Duodenal mucosa (tissue), 2 donors: ENCODE measurements around the gene TNRC6B.
A peak's percentile ranks its signal among the peaks of the same experiment; 100 is the strongest.

Experiments used
- H3K27ac ChIP-seq: one replicate; pipeline ENCODE4 v1.7.0; 2013; ENCODE audit warnings: low read depth, low read length
- H3K27me3 ChIP-seq, 2 donors: one replicate each; pipeline ENCODE4 v1.7.0; 2013; ENCODE audit warnings: low read length in 2 of 2, control low read depth in 1 of 2; ENCODE audit not compliant: insufficient read depth in 2 of 2, control insufficient read depth in 1 of 2
- H3K36me3 ChIP-seq, 2 donors: one replicate each; pipeline ENCODE4 v1.7.0; 2013; ENCODE audit warnings: low read length in 2 of 2, control low read depth in 1 of 2; ENCODE audit not compliant: insufficient read depth in 2 of 2, control insufficient read depth in 1 of 2
- H3K4me1 ChIP-seq, 2 donors: one replicate each; pipeline ENCODE4 v1.7.0; 2013; ENCODE audit warnings: low read length in 2 of 2, control low read depth in 1 of 2; ENCODE audit not compliant: insufficient read depth in 2 of 2, control insufficient read depth in 1 of 2
- H3K4me3 ChIP-seq, 2 donors: one replicate each; pipeline ENCODE4 v1.7.0; 2013; ENCODE audit warnings: low read length in 2 of 2, low read depth in 1 of 2
- H3K9ac ChIP-seq, 2 donors: one replicate each; pipeline ENCODE4 v1.7.0; 2013; ENCODE audit warnings: low read length in 2 of 2, low read depth in 1 of 2
- H3K9me3 ChIP-seq, 2 donors: one replicate each; pipeline ENCODE4 v1.7.0; 2013; ENCODE audit warnings: low read length in 2 of 2, control low read depth in 1 of 2; ENCODE audit not compliant: control insufficient read depth in 1 of 2

The TNRC6B gene

DNA sequence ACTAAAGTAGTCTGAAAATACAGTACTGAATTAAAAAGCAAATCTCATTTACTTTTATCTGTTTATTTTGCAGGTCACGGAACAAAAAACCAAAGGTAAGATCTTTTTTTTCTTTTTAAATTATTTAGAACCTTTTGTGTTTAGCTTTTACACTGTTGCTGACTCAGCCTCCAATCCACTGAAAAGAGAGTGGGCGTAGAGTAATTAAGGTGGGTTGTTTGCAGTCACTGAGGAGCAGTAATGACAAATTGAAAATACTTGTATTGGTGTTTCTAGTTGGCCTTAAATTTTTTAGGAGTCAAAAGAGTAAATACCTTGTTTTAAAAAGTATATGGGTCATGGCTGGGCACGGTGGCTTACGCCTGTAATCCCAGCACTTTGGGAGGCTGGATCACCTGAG, 73.4 kb downstream of the TNRC6B start:
- Histone ChIP-seq H3K9me3 (no peaks in the 10 kb centered on the region), H3K27ac (no peak overlapping the region), H3K4me1 (no peaks in the 10 kb centered on the region), H3K27me3 (no peaks in the 10 kb centered on the region), H3K36me3 (peaks cover 3 to 12% of the 10 kb centered on the region in 2 donors), H3K4me3 (no peak overlapping the region), H3K9ac (no peak overlapping the region)

GRCh38 chr22:40252146-40252545, 74.4 kb downstream of the TNRC6B start:
- Histone ChIP-seq H3K36me3 (peaks cover 3 to 6% of the 10 kb centered on the region in 2 donors), H3K4me3 (no peak overlapping the region), H3K4me1 (no peaks in the 10 kb centered on the region), H3K27me3 (no peaks in the 10 kb centered on the region), H3K9me3 (no peaks in the 10 kb centered on the region), H3K27ac (no peak overlapping the region), H3K9ac (no peak overlapping the region)

DNA sequence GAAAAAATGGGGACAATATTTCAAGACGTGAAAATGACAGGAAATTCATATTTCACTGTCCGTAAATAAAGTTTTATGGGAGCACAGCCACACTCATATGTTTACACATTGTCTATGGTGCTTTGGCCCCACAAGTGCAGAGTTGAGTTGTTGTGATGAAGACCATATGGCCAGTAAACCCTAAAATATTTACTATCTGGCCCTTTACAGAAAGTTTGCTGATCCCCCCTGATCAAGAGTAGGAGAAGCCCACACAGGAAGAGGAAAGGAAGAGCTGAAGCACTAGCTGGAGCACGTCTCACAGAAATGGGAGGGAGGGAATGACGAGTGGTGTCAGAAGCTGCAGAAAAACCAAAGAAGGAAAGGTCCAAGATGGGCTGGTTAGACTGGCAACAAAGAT, 78.8 kb downstream of the TNRC6B start:
- Histone ChIP-seq H3K4me3 (no peak overlapping the region), H3K9me3 (no peaks in the 10 kb centered on the region), H3K36me3 (peaks cover 3 to 10% of the 10 kb centered on the region in 2 donors), H3K27ac (no peak overlapping the region), H3K4me1 (peaks cover 17 to 19% of the 10 kb centered on the region in 2 donors), H3K9ac (no peak overlapping the region), H3K27me3 (no peaks in the 10 kb centered on the region)

GRCh38 chr22:40258017-40258416, 80.3 kb downstream of the TNRC6B start:
- Histone ChIP-seq H3K36me3 (peaks cover 6 to 15% of the 10 kb centered on the region in 2 donors), H3K27ac (peak overlapping the region; percentile 52), H3K4me1 (peaks cover 17 to 19% of the 10 kb centered on the region in 2 donors), H3K4me3 (peak overlapping the region in 1 of 2 donors; percentile 32), H3K27me3 (no peaks in the 10 kb centered on the region), H3K9me3 (no peaks in the 10 kb centered on the region), H3K9ac (no peak overlapping the region)

GRCh38 chr22:40258501-40258915, 80.8 kb downstream of the TNRC6B start:
- no peaks in the 10 kb centered on the region for H3K9me3 ChIP-seq
- no peaks in the 10 kb centered on the region for H3K27me3 ChIP-seq
- H3K4me1 ChIP-seq: peaks cover 17 to 19% of the 10 kb centered on the region in 2 donors
- peak overlapping the region; percentile 52 for H3K27ac ChIP-seq
- H3K4me3 ChIP-seq: peak overlapping the region in 1 of 2 donors; percentile 32
- no peak overlapping the region for H3K9ac ChIP-seq
- peaks cover 6 to 19% of the 10 kb centered on the region in 2 donors for H3K36me3 ChIP-seq

DNA sequence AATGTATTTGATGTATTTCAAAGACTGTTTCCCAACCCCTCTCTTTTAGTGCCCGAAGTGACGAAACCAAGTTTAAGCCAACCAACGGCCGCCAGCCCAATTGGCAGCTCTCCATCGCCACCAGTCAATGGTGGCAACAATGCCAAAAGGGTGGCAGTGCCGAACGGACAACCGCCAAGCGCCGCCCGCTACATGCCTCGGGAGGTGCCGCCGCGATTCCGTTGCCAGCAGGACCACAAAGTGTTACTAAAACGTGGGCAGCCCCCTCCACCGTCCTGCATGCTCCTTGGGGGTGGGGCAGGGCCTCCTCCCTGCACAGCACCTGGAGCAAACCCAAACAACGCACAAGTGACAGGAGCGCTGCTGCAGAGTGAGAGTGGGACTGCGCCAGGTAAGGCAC, 84.1 kb downstream of the TNRC6B start:
- Histone ChIP-seq H3K27ac (no peak overlapping the region), H3K9ac (no peak overlapping the region), H3K4me1 (peaks cover 23 to 24% of the 10 kb centered on the region in 2 donors), H3K9me3 (no peaks in the 10 kb centered on the region), H3K4me3 (no peak overlapping the region), H3K27me3 (no peaks in the 10 kb centered on the region), H3K36me3 (peaks cover 23 to 42% of the 10 kb centered on the region in 2 donors)

DNA sequence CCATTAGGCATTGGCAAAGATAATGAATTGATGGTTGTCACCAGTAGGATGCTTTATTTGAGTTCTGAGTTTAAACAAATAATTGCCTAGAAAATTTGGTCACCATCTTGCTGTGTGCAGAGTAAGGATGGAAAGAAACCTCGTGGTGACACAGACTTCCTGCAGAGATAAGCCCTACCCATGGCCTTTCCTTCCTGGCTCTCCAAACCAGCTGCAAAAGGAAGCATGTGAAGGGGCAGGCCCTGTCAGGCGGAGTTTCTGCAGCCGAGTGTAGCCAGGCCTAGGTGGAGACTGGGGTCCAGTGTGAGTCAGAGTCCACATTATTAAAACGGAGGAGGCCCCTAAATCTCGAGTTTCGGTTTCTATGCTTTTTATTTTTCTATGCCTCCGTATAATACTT, 85.5 kb downstream of the TNRC6B start:
- Histone ChIP-seq H3K27ac (no peak overlapping the region), H3K36me3 (peaks cover 26 to 47% of the 10 kb centered on the region in 2 donors), H3K9ac (no peak overlapping the region), H3K9me3 (no peaks in the 10 kb centered on the region), H3K4me1 (peaks cover 20 to 22% of the 10 kb centered on the region in 2 donors), H3K4me3 (no peak overlapping the region), H3K27me3 (no peaks in the 10 kb centered on the region)

GRCh38 chr22:40265783-40266182, 88.1 kb downstream of the TNRC6B start:
- Histone ChIP-seq H3K36me3 (peaks cover 26 to 47% of the 10 kb centered on the region in 2 donors), H3K27me3 (no peaks in the 10 kb centered on the region), H3K4me1 (peaks cover 5 to 8% of the 10 kb centered on the region in 2 donors), H3K9ac (no peak overlapping the region), H3K9me3 (no peaks in the 10 kb centered on the region), H3K4me3 (no peak overlapping the region), H3K27ac (no peak overlapping the region)

GRCh38 chr22:40270031-40270430, 92.3 kb downstream of the TNRC6B start:
- H3K9ac ChIP-seq: no peak overlapping the region
- H3K4me1 ChIP-seq: peaks cover 5 to 6% of the 10 kb centered on the region in 2 donors
- H3K27me3 ChIP-seq: no peaks in the 10 kb centered on the region
- H3K36me3 ChIP-seq: peaks cover 17 to 37% of the 10 kb centered on the region in 2 donors
- H3K9me3 ChIP-seq: no peaks in the 10 kb centered on the region
- H3K4me3 ChIP-seq: no peak overlapping the region
- no peak overlapping the region for H3K27ac ChIP-seq

DNA sequence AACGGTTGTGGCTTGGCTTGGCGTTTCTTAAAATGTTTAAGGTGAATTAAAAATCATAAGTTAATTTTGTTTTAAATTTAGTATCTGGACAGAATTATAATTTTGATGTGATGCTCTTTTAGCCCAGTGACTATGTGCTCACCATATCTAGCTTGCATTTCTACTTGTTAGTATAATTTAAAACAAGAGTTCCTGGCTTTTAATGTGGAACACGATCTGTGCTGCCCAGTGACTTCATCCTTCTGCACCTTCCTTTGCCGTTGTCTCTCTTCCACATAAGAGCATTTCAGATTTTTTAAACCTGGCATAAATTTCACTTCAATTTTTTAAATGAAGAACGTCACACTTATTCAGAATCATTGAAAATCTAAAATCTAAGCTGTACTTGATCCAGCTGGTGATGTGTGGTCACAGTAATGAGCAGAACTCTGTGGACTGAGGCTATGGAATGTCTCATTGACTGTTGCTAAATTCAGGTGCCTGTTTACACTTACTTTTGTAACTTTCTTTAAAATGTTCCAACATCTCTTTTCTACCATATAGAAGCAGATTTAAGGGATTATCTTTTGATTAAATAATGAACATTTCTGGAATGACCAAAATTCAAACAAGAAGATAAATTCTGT, 93.1 kb downstream of the TNRC6B start:
- no peak overlapping the region for H3K27ac ChIP-seq
- peaks cover 1 to 5% of the 10 kb centered on the region in 2 donors for H3K4me1 ChIP-seq
- no peak overlapping the region for H3K4me3 ChIP-seq
- H3K27me3 ChIP-seq: no peaks in the 10 kb centered on the region
- no peaks in the 10 kb centered on the region for H3K9me3 ChIP-seq
- peaks cover 16 to 29% of the 10 kb centered on the region in 2 donors for H3K36me3 ChIP-seq
- H3K9ac ChIP-seq: no peak overlapping the region
